NCI-H187 (cell line): ENCODE results near the gene RASL12.
"Not testable (repeated sequence)": the region's sequence is repeated elsewhere in the genome, so short reads cannot be mapped to it uniquely, and the experiment has no call there.

Source experiments
- DNase-seq, 2 experiments: peaks; one replicate each; lab custom pipeline; 2025; lab: John Stamatoyannopoulos, UW

Gene RASL12

GRCh38 chr15:65067645-65068402 lies at the start of gene RASL12:
Gene RASL12 (minus strand): TSS chr15:65067991. CDS start chr15:65067835, 156 bp downstream.
- DNase-seq = no peak

GRCh38 chr15:65115542-65115941 lies 47.8 kb upstream of the RASL12 start:
- DNase-seq = no peak

GRCh38 chr15:65115086-65115485 lies 47.3 kb upstream of the RASL12 start, which contains the start of gene UBAP1L:
Gene UBAP1L (minus strand): TSS chr15:65115200. CDS start chr15:65106215, 8,985 bp downstream.
- DNase-seq = no peak

- no peak for DNase-seq
Measured at GRCh38 chr15:65110676-65111292, 43.0 kb upstream of the RASL12 start.

GRCh38 chr15:65106011-65106590 lies 38.3 kb upstream of the RASL12 start:
- no peak for DNase-seq

GRCh38 chr15:65105038-65105437 lies 37.2 kb upstream of the RASL12 start:
- no peak for DNase-seq

GRCh38 chr15:65102912-65103311 lies 35.1 kb upstream of the RASL12 start:
- DNase-seq = no peak

- DNase-seq = no peak
Measured at GRCh38 chr15:65101891-65102708, 34.3 kb upstream of the RASL12 start.

GRCh38 chr15:65101411-65101890 lies 33.7 kb upstream of the RASL12 start:
- DNase-seq = no peak

- no peak for DNase-seq
Measured at GRCh38 chr15:65100442-65100841, 32.7 kb upstream of the RASL12 start.

GRCh38 chr15:65099801-65100200 lies 32.0 kb upstream of the RASL12 start:
- DNase-seq = not testable (repeated sequence)

- DNase-seq = no peak
Measured at GRCh38 chr15:65099336-65099735, 31.5 kb upstream of the RASL12 start.

- no peak for DNase-seq
Measured at GRCh38 chr15:65097651-65098263, 30.0 kb upstream of the RASL12 start.

- no peak for DNase-seq
Measured at GRCh38 chr15:65096481-65097385, 28.9 kb upstream of the RASL12 start.

GRCh38 chr15:65095747-65096104 lies 27.9 kb upstream of the RASL12 start:
- DNase-seq = no peak

- DNase-seq = no peak
Measured at GRCh38 chr15:65095011-65095746, 27.4 kb upstream of the RASL12 start.

- no peak for DNase-seq
Measured at GRCh38 chr15:65094294-65094995, 26.7 kb upstream of the RASL12 start.

GRCh38 chr15:65093793-65094170 lies 26.0 kb upstream of the RASL12 start:
- not testable (repeated sequence) for DNase-seq
